ENCODE data around the gene OR5AU1. TPM values are rescaled to one million over a fixed set of nuclear protein-coding genes. Genes with fewer than 3 reads are reported as not detected.

OR5AU1 gene
- total and polyA plus RNA-seq, 2 of the 13 experiments (the other 11 are each of a cell fraction or from before 2014, with no cell fraction given): not detected

GRCh38 chr14:21106498-21107282, 49.2 kb downstream of the OR5AU1 start (continued):
- TF ChIP-seq THAP8 (CRISPR knock-in tag; IDR thresholded peaks at IDR 0.05; ENCODE audit: borderline replicate concordance) (no peak), MYNN (CRISPR knock-in tag; IDR thresholded peaks at IDR 0.05; ENCODE audit: low read depth) (no peak), ERF (CRISPR knock-in tag; IDR thresholded peaks at IDR 0.05) (peak; percentile 65; the same call in 1 of the 2 replicates), YEATS2 (CRISPR knock-in tag; IDR thresholded peaks at IDR 0.05; ENCODE audit: borderline replicate concordance) (0 out of 2 replicates have a peak, but pooled peaks have one; percentile 59), MAFK (conservative IDR thresholded peaks at IDR 0.05 in 1 of 2, IDR thresholded peaks at IDR 0.05 in 1 of 2; ENCODE audit: low read length in 2 of 2) (peak; percentile 95 to 97), CREB1 (IDR thresholded peaks at IDR 0.05) (peak; percentile 86), CREB1 (CRISPR knock-in tag; IDR thresholded peaks at IDR 0.05) (peak; percentile 47; the same call in 1 of the 2 replicates), CREM (IDR thresholded peaks at IDR 0.05) (peak; percentile 46; the same call in 1 of the 2 replicates), CREM (CRISPR knock-in tag; IDR thresholded peaks at IDR 0.05) (no peak), CBX5 (CRISPR knock-in tag; IDR thresholded peaks at IDR 0.05; ENCODE audit: borderline replicate concordance) (0 out of 2 replicates have a peak, but pooled peaks have one; percentile 79), TSC22D2 (CRISPR knock-in tag; IDR thresholded peaks at IDR 0.05; ENCODE audit: borderline replicate concordance) (peak; percentile 63; the same call in 1 of the 2 replicates), HMG20B (CRISPR knock-in tag; conservative IDR thresholded peaks at IDR 0.05) (peak; percentile 56; the same call in 1 of the 2 replicates), MEF2D (CRISPR knock-in tag; IDR thresholded peaks at IDR 0.05) (peak; percentile 66; the same call in 1 of the 2 replicates), TFDP1 (CRISPR knock-in tag; IDR thresholded peaks at IDR 0.05; ENCODE audit: borderline replicate concordance) (peak; percentile 42; the same call in 1 of the 2 replicates), MXD1 (CRISPR knock-in tag; IDR thresholded peaks at IDR 0.05) (peak; percentile 63; the same call in 1 of the 2 replicates), ZBTB44 (CRISPR knock-in tag; IDR thresholded peaks at IDR 0.05) (peak; percentile 80; the same call in 1 of the 2 replicates), POLR2AphosphoS5 (IDR thresholded peaks at IDR 0.05; ENCODE audit: low read depth, low read length) (peak; percentile 32; the same call in 1 of the 2 replicates), TFAP4 (IDR thresholded peaks at IDR 0.05; ENCODE audit: borderline replicate concordance, low read depth) (peak; percentile 31; the same call in 1 of the 2 replicates), CHD4 (IDR thresholded peaks at IDR 0.05; ENCODE audit: borderline replicate concordance, low read length) (peak; percentile 31; the same call in 1 of the 2 replicates), MIER3 (CRISPR knock-in tag; IDR thresholded peaks at IDR 0.05; ENCODE audit: borderline replicate concordance) (peak; percentile 20; the same call in 1 of the 2 replicates), ZNF225 (CRISPR knock-in tag; IDR thresholded peaks at IDR 0.05) (0 out of 2 replicates have a peak, but pooled peaks have one; percentile 63), MTA3 (CRISPR knock-in tag; IDR thresholded peaks at IDR 0.05) (no peak), ZNF234 (CRISPR knock-in tag; conservative IDR thresholded peaks at IDR 0.05) (peak; percentile 53; the same call in 1 of the 2 replicates), NR2F1 (CRISPR knock-in tag; IDR thresholded peaks at IDR 0.05) (peak in 1 of 2 experiments; percentile 68; a peak in 2 of 4 replicates), ZFP90 (CRISPR knock-in tag; IDR thresholded peaks at IDR 0.05; ENCODE audit: borderline replicate concordance) (peak; percentile 17; the same call in 1 of the 2 replicates)
